Osteocyte (in vitro differentiated cells): Measurements from ENCODE around the gene CDCA7L. TPM values are rescaled to one million over a fixed set of nuclear protein-coding genes. Genes with fewer than 3 reads are reported as not detected.

ENCODE experiments used
- DNase-seq: peaks from one replicate; pipeline ENCODE4 v3.0.0; 2021; ENCODE audit warnings: mixed read lengths; ENCODE audit not compliant: unreplicated experiment; ENCODE audit errors: extremely low spot score
- H3K27ac Mint-ChIP-seq: one replicate; pipeline ENCODE4 v1.8.0; 2021; ENCODE audit warnings: mild to moderate bottlenecking, mixed read lengths; ENCODE audit not compliant: unreplicated experiment
- H3K27me3 Mint-ChIP-seq: one replicate; pipeline ENCODE4 v1.8.0; 2021; ENCODE audit warnings: mixed read lengths; ENCODE audit not compliant: unreplicated experiment
- H3K36me3 Mint-ChIP-seq: one replicate; pipeline ENCODE4 v1.8.0; 2021; ENCODE audit warnings: mixed read lengths; ENCODE audit not compliant: unreplicated experiment
- H3K4me1 Mint-ChIP-seq: one replicate; pipeline ENCODE4 v1.8.0; 2021; ENCODE audit warnings: mixed read lengths; ENCODE audit not compliant: unreplicated experiment
- H3K4me3 Mint-ChIP-seq: one replicate; pipeline ENCODE4 v1.8.0; 2021; ENCODE audit warnings: mild to moderate bottlenecking, moderate library complexity, mixed read lengths; ENCODE audit not compliant: unreplicated experiment
- H3K9me3 Mint-ChIP-seq: one replicate; pipeline ENCODE4 v1.8.0; 2021; ENCODE audit warnings: mixed read lengths; ENCODE audit not compliant: unreplicated experiment
- total RNA-seq: library from RNA; stranded (reverse); gene quantifications from 2 replicates; pipeline ENCODE4 v1.2.1, GENCODE V29; 2021
- TF ChIP-seq, protein P1 (sequence below): fragments of 200-600 bp; sonication (generic); IDR thresholded peaks from 2 replicates; pipeline ENCODE4 v1.5.0; 2021; ENCODE audit warnings: antibody characterized with exemption, mild to moderate bottlenecking, moderate library complexity

Gene CDCA7L
- total RNA-seq, 1 donor from 2014 or later: 26.3 TPM

- no peak for DNase-seq
- no peak overlapping the region for H3K27ac Mint-ChIP-seq
- H3K9me3 Mint-ChIP-seq: peaks cover 32% of the 10 kb centered on the region
- no peak overlapping the region for H3K4me3 Mint-ChIP-seq
- no peaks in the 10 kb centered on the region for H3K27me3 Mint-ChIP-seq
- TF ChIP-seq, protein P1, sequence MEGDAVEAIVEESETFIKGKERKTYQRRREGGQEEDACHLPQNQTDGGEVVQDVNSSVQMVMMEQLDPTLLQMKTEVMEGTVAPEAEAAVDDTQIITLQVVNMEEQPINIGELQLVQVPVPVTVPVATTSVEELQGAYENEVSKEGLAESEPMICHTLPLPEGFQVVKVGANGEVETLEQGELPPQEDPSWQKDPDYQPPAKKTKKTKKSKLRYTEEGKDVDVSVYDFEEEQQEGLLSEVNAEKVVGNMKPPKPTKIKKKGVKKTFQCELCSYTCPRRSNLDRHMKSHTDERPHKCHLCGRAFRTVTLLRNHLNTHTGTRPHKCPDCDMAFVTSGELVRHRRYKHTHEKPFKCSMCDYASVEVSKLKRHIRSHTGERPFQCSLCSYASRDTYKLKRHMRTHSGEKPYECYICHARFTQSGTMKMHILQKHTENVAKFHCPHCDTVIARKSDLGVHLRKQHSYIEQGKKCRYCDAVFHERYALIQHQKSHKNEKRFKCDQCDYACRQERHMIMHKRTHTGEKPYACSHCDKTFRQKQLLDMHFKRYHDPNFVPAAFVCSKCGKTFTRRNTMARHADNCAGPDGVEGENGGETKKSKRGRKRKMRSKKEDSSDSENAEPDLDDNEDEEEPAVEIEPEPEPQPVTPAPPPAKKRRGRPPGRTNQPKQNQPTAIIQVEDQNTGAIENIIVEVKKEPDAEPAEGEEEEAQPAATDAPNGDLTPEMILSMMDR: no peak
- peaks cover 16% of the 10 kb centered on the region for H3K4me1 Mint-ChIP-seq
- H3K36me3 Mint-ChIP-seq: peaks cover 8% of the 10 kb centered on the region
Measured at GRCh38 chr7:21927693-21928092, 18.0 kb downstream of the CDCA7L start.

- TF ChIP-seq, protein P1: no peak
- DNase-seq: no peak
- H3K4me1 Mint-ChIP-seq: peaks cover 16% of the 10 kb centered on the region
Measured at GRCh38 chr7:21926448-21926847, 19.3 kb downstream of the CDCA7L start.

DNA sequence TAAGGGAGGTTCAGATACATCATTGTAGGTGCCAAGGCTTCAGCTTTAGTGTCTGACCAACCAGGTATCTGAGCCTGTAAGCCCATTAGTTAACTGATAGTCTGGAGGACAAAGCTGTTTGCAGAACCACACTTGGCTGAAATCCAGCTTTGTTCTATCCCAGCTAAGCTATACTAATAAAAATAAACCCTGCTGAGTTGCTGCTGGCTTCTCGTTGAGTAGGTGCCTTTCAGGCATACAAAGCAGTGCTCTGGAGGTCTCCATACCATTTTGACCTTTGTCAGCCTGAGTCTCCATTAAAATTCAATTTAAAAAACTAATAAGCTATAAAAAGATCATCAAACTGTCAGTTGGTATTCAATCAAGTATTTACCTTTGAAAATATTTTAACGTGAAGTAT is 22.0 kb downstream of the CDCA7L start:
- Mint-ChIP-seq H3K4me3 (no peak overlapping the region), H3K27me3 (no peaks in the 10 kb centered on the region), H3K4me1 (peaks cover 16% of the 10 kb centered on the region), H3K9me3 (peaks cover 9% of the 10 kb centered on the region), H3K36me3 (peaks cover 3% of the 10 kb centered on the region), H3K27ac (no peak overlapping the region)
- DNase-seq: no peak
- TF ChIP-seq, protein P1: no peak

More at GRCh38 chr7:21926448-21926847, 19.3 kb downstream of the CDCA7L start:
- no peak overlapping the region for H3K4me3 Mint-ChIP-seq
- H3K27ac Mint-ChIP-seq: no peak overlapping the region
- peaks cover 32% of the 10 kb centered on the region for H3K9me3 Mint-ChIP-seq
- H3K36me3 Mint-ChIP-seq: peaks cover 8% of the 10 kb centered on the region
- no peaks in the 10 kb centered on the region for H3K27me3 Mint-ChIP-seq

GRCh38 chr7:21922605-21923004 is 23.1 kb downstream of the CDCA7L start:
- Mint-ChIP-seq H3K27me3 (no peaks in the 10 kb centered on the region), H3K36me3 (peaks cover 3% of the 10 kb centered on the region), H3K27ac (no peak overlapping the region), H3K4me1 (peaks cover 16% of the 10 kb centered on the region), H3K9me3 (peaks cover 5% of the 10 kb centered on the region), H3K4me3 (no peak overlapping the region)
- no peak for DNase-seq
- TF ChIP-seq, protein P1: no peak

DNA sequence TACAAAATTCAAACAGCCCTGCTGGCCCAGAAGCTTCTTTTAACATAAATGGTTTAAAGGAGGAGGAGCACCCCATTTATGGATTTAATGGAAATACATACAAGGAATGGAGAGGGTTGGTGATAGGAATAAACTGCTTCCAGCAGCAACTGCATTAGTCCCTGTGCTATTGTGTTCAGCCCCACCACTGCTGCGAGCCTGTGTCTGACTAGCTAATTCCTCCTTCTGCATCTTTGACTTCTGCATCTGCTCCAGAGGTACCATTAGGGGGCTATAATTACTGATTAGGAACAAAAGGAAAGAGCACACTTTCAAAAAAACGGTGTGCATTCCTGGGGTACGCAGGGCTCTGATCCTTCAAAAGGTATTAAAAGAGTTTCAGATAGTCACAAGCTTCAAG is 24.8 kb downstream of the CDCA7L start:
- no peaks in the 10 kb centered on the region for H3K9me3 Mint-ChIP-seq
- no peaks in the 10 kb centered on the region for H3K27me3 Mint-ChIP-seq
- H3K4me1 Mint-ChIP-seq: peaks cover 16% of the 10 kb centered on the region
- H3K27ac Mint-ChIP-seq: no peak overlapping the region
- TF ChIP-seq, protein P1: no peak
- no peaks in the 10 kb centered on the region for H3K36me3 Mint-ChIP-seq
- H3K4me3 Mint-ChIP-seq: no peak overlapping the region
- no peak for DNase-seq
